Gastroesophageal sphincter (tissue), 4 donors: ENCODE measurements around the gene PREX1. TPM values are rescaled to one million over a fixed set of nuclear protein-coding genes. Genes with fewer than 3 reads are reported as not detected.

Experiments
- ATAC-seq: fragments of 150-250 bp; one replicate; pipeline ENCODE4 v1.9.1; 2016; ENCODE audit warnings: mild to moderate bottlenecking, moderate library complexity
- H3K27ac ChIP-seq, 4 donors: fragments of 200-600 bp; sonication (generic) in 3 of 4; 1 replicate in 3 of 4; 2 replicates in 1 of 4; pipeline ENCODE4 v1.5.1; 2016 to 2019
- H3K27me3 ChIP-seq: fragments of 200-600 bp; sonication (generic); one replicate; pipeline ENCODE4 v1.5.1; 2019
- H3K36me3 ChIP-seq, 2 donors: fragments of 200-600 bp; sonication (generic); one replicate each; pipeline ENCODE4 v1.5.1; 2019; ENCODE audit warnings: control low read depth in 1 of 2
- H3K4me1 ChIP-seq, 3 donors: fragments of 200-600 bp; sonication (generic); 1 replicate in 2 of 3; 2 replicates in 1 of 3; pipeline ENCODE4 v1.5.1; 2016 to 2019; ENCODE audit warnings: control low read depth in 2 of 3
- H3K4me3 ChIP-seq, 2 donors: fragments of 200-600 bp; sonication (generic); one replicate each; pipeline ENCODE4 v1.5.1; 2019; ENCODE audit warnings: mild to moderate bottlenecking in 1 of 2, moderate library complexity in 1 of 2
- H3K9me3 ChIP-seq, 3 donors: fragments of 200-600 bp; sonication (generic); one replicate each; pipeline ENCODE4 v1.5.1; 2017 to 2019; ENCODE audit warnings: control low read depth in 2 of 3
- EP300 ChIP-seq: sonication (generic); formaldehyde crosslinking; IDR thresholded peaks from one replicate; pipeline ENCODE4 v1.6.1; 2017; ENCODE audit warnings: antibody characterized with exemption, mild to moderate bottlenecking
- POLR2A ChIP-seq, 2 donors: fragments of 450-650 bp; IDR thresholded peaks; one replicate each; pipeline ENCODE4 v1.6.1; 2017; ENCODE audit warnings: antibody characterized with exemption in 2 of 2, mild to moderate bottlenecking in 2 of 2, moderate library complexity in 1 of 2
- POLR2AphosphoS5 ChIP-seq: sonication (generic); formaldehyde crosslinking; IDR thresholded peaks from one replicate; pipeline ENCODE4 v1.6.1; 2017; ENCODE audit warnings: antibody characterized with exemption
- WGBS, 2 donors: methylation state at CpG; one replicate each; pipeline ENCODE4 v1.1.5; 2018; ENCODE audit warnings: low coverage in 1 of 2; 5-methylcytosine and 5-hydroxymethylcytosine counted together
- total RNA-seq, 4 donors: library from RNA; depleted of rRNA; stranded (reverse); fragments of >200 nt; gene quantifications; one replicate each; pipeline ENCODE4 v1.1.0, GENCODE V29; 2016
- TF ChIP-seq, protein P1 (sequence below), 4 experiments: fragments of 200-600 bp in 2 of 4; fragments of 450-650 bp in 2 of 4; sonication (generic) in 1 of 4; IDR thresholded peaks; one replicate each; pipeline ENCODE4 v1.5.1; 2017 to 2019; ENCODE audit warnings: antibody characterized with exemption in 4 of 4, mild to moderate bottlenecking in 2 of 4, moderate library complexity in 2 of 4

Gene PREX1
- total RNA-seq, 4 donors from 2014 or later, result 16.3 to 35.7 (median 20.0) TPM

DNA sequence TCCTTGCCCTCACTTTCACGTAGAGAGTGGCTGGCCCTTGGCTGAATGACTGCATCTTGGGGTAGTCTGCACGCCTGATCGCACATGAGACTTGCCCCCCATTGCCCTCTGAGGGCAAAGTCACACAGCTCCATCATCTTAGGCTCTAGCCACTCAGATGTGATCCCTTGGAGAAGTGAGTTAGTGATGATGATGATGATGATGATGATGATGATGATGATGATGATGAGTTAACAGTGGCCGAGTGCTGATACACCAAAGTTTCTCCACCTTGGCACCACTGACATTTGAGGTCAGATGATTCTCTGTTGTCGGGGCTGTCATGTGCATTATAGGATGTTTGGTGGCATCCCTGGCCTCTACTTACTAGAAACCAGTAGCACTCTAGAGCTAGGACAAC is 84.0 kb downstream of the PREX1 start:
- peaks cover 0 to 13% (median 0%) of the 10 kb centered on the region in 3 donors for H3K4me1 ChIP-seq
- no peak for TF ChIP-seq POLR2A (IDR thresholded peaks at IDR 0.05)
- no peak for TF ChIP-seq POLR2AphosphoS5
- no peak for TF ChIP-seq EP300
- TF ChIP-seq, protein P1, sequence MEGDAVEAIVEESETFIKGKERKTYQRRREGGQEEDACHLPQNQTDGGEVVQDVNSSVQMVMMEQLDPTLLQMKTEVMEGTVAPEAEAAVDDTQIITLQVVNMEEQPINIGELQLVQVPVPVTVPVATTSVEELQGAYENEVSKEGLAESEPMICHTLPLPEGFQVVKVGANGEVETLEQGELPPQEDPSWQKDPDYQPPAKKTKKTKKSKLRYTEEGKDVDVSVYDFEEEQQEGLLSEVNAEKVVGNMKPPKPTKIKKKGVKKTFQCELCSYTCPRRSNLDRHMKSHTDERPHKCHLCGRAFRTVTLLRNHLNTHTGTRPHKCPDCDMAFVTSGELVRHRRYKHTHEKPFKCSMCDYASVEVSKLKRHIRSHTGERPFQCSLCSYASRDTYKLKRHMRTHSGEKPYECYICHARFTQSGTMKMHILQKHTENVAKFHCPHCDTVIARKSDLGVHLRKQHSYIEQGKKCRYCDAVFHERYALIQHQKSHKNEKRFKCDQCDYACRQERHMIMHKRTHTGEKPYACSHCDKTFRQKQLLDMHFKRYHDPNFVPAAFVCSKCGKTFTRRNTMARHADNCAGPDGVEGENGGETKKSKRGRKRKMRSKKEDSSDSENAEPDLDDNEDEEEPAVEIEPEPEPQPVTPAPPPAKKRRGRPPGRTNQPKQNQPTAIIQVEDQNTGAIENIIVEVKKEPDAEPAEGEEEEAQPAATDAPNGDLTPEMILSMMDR (IDR thresholded peaks at IDR 0.05), result no peak
- ATAC-seq, result no peak
- 83% methylated on average over 4 of the region's 5 CpGs; no CpG with 5 or more reads in 1 of the 2 donors for WGBS, 2 donors
- H3K4me3 ChIP-seq, result no peak overlapping the region
- no peaks in the 10 kb centered on the region for H3K9me3 ChIP-seq
- no peak overlapping the region for H3K27ac ChIP-seq
- peaks cover 0 to 25% of the 10 kb centered on the region in 2 donors for H3K36me3 ChIP-seq
- H3K27me3 ChIP-seq, result no peaks in the 10 kb centered on the region

DNA sequence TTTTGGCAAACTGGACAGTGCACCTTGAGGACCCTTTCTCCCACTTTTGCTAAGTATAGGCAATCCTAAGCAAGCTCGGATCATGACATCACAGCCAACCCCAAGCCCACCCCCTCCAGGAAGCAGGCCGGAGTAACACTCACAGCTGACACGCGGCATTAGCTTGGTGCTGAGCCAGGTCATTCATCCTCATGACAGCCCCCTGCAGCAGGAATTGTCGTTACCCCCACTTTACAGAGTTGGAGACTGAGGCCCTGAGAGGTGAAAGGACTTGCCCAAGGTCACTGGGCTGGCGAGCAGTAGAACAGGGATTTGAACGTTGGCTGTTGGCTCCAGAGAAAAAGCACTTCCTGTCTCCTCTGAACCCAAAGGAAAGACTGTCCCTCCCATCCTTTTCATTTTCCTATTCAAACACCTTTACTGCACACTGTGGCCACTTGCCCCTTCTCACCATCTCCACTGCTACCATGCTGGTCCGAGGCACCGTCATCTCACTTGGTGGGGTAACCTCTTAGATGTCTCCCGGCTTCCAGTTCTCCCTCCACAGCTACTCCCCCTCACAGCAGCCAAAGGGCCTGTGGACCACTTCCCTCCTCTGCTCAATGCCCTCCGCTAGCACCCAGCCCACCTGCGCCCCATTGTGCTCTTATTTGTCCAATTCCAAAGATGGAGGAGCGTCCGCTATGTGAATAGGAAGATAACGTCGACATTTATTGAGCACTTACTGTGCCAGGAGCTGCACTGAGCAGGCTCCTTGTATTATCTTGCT is 84.7 kb downstream of the PREX1 start:
- TF ChIP-seq POLR2AphosphoS5 (no peak), POLR2A (IDR thresholded peaks at IDR 0.05) (no peak), EP300 (no peak)
- TF ChIP-seq, protein P1 (IDR thresholded peaks at IDR 0.05), result no peak
- Histone ChIP-seq H3K27me3 (no peaks in the 10 kb centered on the region), H3K4me3 (no peak overlapping the region), H3K4me1 (peaks cover 0 to 20% (median 6%) of the 10 kb centered on the region in 3 donors), H3K27ac (no peak overlapping the region), H3K9me3 (no peaks in the 10 kb centered on the region), H3K36me3 (peaks cover 0 to 25% of the 10 kb centered on the region in 2 donors)
- no peak for ATAC-seq
- WGBS, 2 donors, result 91 to 94% methylated on average over 6 to 11 of the region's 16 CpGs

- H3K4me3 ChIP-seq, result no peak overlapping the region
- no peak for ATAC-seq
- peaks cover 0 to 14% (median 6%) of the 10 kb centered on the region in 3 donors for H3K4me1 ChIP-seq
- peaks cover 0 to 25% of the 10 kb centered on the region in 2 donors for H3K36me3 ChIP-seq
- H3K27me3 ChIP-seq, result no peaks in the 10 kb centered on the region
- no peak overlapping the region for H3K27ac ChIP-seq
- 68 to 85% methylated on average over 4 to 6 of the region's 6 CpGs for WGBS, 2 donors
- TF ChIP-seq, protein P1 (IDR thresholded peaks at IDR 0.05), result no peak
- TF ChIP-seq POLR2AphosphoS5, result no peak
- TF ChIP-seq EP300, result no peak
- no peak for TF ChIP-seq POLR2A (IDR thresholded peaks at IDR 0.05)
- H3K9me3 ChIP-seq, result no peaks in the 10 kb centered on the region
Observed at GRCh38 chr20:48742233-48742632, 85.6 kb downstream of the PREX1 start.

- WGBS, 2 donors, result 80 to 88% methylated on average over 1 to 8 of the region's 9 CpGs
- peaks cover 0 to 14% (median 6%) of the 10 kb centered on the region in 3 donors for H3K4me1 ChIP-seq
- no peak for ATAC-seq
Observed at GRCh38 chr20:48741669-48742068, 86.1 kb downstream of the PREX1 start.

More at GRCh38 chr20:48741669-48742068, 86.1 kb downstream of the PREX1 start:
- Histone ChIP-seq H3K36me3 (peaks cover 0 to 25% of the 10 kb centered on the region in 2 donors), H3K27me3 (no peaks in the 10 kb centered on the region), H3K9me3 (no peaks in the 10 kb centered on the region), H3K4me3 (no peak overlapping the region), H3K27ac (no peak overlapping the region)
- TF ChIP-seq EP300 (no peak), POLR2A (IDR thresholded peaks at IDR 0.05) (no peak), POLR2AphosphoS5 (no peak)
- TF ChIP-seq, protein P1 (IDR thresholded peaks at IDR 0.05), result no peak
